ENCODE results near the gene TRIM13.
"Not testable (repeated sequence)": the region's sequence is repeated elsewhere in the genome, so short reads cannot be mapped to it uniquely, and the experiment has no call there.

TRIM13 gene

GRCh38 chr13:49996951-49997895, at the start of gene TRIM13:
TSS of gene TRIM13 (plus strand) at chr13:49997042. CDS start at chr13:50011941, 14,899 bp downstream.
- peak; percentile 83 for DNase-seq

DNA sequence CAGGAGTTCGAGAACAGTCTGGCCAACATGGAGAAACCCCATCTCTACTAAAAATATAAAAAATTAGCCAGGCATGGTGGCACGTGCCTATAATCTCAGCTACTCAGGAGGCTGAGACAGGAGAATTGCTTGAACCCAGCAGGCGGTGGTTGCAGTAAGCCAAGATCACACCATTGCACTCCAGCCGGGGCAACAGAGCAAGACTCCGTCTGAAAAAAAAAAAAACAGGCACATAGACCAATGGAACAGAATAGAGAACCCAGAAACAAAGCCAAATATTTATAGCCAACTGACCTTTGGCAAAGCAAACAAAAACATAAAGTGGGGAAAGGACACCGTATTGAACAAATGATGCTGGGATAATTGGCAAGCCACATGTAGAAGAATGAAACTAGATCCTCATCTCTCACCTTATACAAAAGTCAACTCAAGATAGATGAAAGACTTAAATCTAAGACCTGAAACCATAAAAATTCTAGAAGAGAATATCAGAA, 48.0 kb upstream of the TRIM13 start:
- DNase-seq, result not testable (repeated sequence)

- DNase-seq, result no peak
These were observed 44.9 kb upstream of the TRIM13 start for GRCh38 chr13:49951754-49952535.

DNA sequence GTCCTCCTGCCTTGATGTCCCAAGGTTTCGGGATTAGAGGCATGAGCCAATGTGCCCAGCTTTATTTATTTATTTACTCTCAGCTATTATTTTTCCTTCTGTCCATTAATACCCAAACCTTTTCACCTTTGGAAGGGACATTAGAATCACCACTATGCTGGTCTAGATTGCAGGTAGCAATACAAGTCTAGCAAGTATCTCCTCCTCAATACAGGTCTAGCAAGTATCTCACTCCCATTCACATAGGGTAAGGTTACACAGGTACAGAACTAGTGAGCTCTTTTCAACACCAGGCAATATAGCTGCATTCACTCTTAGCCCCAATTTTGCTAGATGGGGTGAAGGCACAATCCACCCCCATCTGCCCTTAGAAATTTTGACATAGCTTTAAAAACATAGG, 43.3 kb upstream of the TRIM13 start:
- no peak for DNase-seq

- no peak for DNase-seq
These were observed 42.0 kb upstream of the TRIM13 start for GRCh38 chr13:49954674-49955455.

- no peak for DNase-seq
These were observed 40.7 kb upstream of the TRIM13 start for GRCh38 chr13:49956131-49956530.

DNA sequence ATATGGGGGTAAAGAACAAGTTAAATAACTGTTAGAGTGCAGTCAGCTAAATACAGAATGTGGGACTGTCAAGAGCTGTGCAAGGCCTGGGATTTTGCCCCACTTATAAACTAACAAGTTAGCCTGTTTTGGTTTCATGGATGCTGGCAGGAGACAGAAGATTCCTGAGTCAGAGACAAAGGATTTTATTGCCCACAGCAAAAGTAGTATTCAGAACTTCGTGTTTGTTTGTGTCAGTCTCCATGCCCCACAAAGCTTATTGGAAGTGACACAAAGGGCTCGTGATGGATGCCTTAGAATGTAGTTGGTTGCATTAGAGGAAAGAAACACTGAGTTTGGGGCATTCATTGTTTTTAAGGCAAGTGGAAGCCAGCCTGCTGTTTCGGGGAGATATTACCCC, 38.5 kb upstream of the TRIM13 start:
- DNase-seq, result no peak

GRCh38 chr13:49967456-49967855, 29.4 kb upstream of the TRIM13 start:
- DNase-seq, result no peak

DNA sequence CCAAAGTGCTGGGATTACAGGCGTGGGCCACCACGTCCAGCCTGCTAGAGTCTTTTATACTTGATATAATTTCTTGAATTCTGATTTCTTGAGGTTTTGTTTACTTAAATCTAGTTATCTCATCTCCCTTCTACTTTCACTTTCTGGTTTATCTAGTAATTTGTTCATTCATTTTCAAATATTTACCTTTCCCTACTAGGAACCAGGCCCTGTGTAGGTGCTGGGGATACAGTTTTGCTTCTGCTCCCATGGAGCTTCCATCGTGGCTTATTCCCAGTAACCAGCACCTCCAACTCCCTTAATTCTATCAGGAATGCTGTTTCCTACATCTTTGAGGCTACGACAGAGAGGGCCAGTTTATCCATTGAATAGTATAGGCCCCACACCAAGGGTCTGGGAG, 24.1 kb upstream of the TRIM13 start:
- no peak for DNase-seq

- no peak for DNase-seq
These were observed 21.0 kb upstream of the TRIM13 start for GRCh38 chr13:49975826-49976225.

DNA sequence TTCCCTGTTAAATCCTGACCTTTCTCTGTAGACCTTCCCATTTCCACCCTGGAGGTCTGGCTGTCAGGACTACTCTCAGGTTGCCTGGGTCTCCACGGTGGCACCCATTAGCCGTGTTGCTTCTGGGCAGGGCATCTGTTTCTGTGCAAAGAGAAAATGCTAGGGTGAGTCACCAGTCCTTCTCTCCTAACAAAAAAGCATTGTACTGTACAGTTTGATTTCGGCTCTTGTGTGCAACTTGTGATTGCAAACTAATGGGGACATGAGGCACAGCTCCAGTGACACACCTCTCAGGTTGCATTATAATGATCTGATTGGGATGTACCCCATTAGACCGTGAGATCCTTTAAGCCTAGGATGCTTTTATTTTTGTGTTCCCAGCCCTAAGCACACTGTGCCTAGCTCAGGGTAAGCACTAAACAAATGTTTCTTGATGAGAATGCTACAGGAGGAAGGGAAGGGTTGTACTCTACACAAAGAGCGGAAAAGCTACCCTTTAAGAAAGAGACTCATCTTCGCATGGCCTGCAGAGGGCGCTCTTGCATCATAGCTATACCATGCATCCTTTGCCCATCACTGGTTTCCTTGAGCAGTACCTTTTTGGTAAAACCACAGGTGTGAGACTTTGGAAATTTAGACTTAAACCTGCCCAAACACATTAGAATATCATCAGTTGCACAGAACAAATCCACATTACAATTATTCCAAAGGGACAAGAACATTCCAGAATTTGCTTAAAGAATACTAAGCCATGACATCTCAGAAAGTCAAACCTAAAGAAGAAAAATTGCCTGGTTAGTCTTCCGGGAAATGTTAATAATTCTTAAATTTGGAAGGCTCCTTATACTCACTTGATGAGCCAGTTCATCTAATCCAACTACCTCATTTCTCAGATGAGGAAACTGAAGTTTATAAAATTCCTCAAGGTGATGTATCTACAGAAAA, 20.3 kb upstream of the TRIM13 start:
- DNase-seq, result peak; percentile 70

GRCh38 chr13:49977992-49978391, 18.9 kb upstream of the TRIM13 start:
- DNase-seq, result no peak

DNA sequence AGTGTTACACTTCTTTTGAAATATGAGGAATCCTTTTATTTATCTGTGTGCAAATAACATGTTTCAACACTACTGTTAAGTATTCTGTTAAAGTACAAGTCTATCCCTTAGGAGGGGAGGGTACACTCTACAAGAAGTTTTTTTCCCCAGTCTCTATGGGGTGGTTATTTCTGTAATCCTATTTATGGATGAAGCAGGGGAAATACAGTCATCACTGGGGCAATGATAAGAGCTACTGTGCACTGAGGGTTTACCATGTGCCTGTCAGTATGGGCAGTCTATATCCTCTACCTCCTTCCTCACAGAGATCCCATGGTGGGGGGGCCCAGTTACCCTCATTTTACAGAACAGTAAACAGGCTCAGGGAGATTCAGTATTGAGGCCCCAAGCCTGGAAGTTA, 16.6 kb upstream of the TRIM13 start:
- no peak for DNase-seq

DNA sequence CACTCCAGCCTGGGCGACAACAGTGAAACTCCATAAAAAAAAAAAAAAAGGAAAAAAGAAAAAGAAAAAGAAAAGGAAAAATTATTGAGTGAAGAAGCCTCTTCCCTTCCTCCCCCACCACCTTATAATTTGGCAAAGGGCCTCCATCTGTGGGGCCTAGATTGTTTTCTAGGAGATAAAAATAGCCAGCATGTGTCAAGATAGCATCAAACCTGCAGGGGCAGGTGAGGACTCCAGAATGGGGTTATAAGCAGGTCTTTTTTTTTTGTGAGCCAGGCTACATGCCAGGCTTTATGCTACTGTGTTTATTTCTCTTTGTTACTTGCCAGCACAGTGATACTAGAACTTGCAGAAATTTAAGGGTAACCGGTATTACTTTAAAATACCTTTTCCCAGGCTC, 11.7 kb upstream of the TRIM13 start:
- no peak for DNase-seq

DNA sequence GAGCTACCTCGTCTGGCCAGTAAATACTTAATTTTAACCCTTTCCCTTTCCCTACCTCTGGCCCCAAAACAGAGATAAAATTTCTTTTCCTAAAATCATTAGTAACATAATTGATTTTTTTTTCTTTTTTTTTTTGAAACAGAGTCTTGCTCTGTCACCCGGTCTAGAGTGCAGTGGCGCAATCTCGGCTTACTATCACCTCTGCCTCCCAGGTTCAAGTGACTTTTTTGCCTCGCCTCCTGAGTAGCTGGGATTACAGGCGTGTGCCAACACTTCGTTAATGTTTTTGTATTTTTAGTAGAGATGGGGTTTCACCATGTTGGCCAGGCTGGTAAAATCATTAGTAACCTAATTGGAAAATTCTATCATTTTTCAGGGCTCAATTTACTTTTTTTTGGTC, 10.4 kb upstream of the TRIM13 start:
- DNase-seq, result no peak

DNA sequence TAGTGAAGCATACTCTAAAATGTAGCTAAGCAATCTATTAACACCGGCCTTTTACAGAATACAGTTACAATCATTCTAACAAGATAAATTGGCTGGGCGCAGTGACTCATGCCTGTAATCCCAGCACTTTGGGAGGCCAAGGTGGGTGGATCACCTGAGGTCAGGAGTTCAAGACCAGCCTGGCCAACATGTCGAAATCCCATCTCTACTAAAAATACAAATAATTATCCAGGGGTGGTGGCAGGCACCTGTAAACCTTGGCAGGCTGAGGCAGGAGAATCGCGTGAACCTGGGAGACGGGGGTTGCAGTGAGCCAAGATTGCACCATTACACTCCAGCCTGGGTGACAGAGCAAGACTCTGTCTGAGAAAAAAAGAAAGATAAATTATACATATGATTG, 6.2 kb upstream of the TRIM13 start:
- not testable (repeated sequence) for DNase-seq

DNA sequence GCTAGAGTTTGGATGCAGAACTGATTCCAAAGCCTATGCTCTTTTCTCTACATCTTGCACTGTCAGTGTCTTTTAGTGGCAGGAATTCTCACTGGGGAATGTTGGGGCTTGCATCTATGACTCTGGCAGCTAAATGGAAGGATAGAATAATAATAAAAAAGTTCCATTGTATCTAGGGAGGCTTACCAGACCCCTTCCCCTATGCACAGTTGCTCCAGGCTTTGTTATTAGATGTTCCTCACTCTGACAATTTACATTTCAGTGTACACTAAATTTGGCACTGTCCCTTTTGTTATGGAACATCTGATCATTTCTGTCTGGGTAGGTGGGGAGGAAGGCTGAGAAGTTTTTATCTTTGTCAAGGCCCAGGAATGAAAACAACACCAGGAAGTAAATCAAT, 3.7 kb upstream of the TRIM13 start:
- no peak for DNase-seq

GRCh38 chr13:49993666-49994065, 3.2 kb upstream of the TRIM13 start:
- DNase-seq, result no peak

DNA sequence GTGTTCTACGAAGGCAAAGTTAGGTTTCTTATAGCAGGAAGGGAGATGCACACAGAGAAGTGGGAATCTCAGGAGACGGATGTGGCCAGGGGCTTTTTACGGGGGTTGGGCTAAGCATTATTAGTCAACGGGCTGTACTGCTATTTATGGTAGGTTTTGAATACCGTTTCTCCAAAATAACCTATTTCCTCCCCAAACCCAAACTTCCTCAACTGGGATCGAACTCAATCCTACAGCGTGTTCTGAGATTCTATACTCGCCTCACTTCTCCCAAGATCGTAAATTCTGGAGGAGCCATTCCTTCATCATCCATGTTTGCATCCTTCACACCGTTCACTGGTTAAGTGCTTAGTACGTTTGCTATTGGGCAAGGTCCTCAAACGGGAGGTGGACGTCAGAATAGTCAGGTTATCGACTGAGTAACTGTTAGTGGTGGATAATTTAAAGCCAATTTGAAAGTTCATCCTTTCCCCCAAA, 1.2 kb upstream of the TRIM13 start:
- no peak for DNase-seq

DNA sequence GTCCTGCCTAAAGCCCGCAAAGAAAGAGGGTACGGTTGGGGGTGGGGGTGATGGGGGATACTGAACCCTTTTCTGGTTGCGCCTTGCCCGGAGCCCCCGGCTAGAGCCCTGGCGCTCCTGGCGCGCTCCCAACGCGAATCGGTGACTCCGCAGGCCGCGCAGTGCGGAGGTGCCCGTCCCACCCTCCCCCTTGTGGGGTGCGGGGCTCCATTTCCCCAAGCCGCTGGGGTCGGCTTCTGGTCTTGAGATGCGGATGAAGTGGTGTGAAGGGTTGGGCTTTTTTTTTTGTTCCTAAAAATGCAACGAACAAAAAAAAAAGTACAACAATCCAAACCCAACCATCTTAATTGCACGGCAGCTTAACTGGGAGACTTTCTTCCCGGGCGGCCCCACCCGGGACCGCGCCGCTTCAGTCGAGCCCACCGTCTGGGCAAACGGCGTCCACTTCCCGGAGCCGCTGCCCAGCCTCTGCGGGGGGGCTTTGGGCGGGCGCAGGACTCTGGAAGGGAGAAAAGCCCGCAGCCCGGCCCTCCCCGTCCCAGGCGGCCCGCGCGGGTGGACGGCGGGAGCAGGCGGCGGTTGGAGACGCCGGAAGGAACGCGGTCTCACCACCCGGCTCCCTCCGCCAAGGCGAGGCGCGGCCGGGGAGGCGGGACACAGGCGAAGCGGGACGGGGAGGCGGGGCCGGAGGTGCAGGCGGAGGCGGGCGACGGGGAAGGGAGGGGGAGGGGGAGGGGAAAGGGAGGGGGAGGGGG, 504 bp upstream of the TRIM13 start:
- DNase-seq, result peak; percentile 88

DNA sequence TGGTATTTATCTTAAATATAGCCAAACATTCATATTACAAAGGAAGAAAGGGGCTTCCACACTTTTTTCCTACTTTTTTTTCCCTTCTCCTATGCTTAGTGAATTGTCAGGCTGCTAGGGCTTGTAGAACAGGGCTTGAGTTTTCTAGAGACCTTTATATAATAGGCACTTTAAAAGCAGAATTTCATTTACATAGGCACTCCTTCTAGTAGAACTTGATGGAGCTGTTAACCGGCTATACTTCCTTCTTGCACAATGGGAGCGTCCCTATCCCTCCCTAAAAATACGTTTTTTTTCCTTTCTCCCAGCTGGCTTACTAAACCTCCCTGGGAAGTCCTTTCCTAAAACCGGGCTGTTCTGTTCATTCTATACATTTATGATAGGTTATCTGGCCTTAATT, 1.1 kb downstream of the TRIM13 start:
- DNase-seq, result no peak
